ENCODE data around the gene EMILIN1. TPM values are rescaled to one million over a fixed set of nuclear protein-coding genes. Genes with fewer than 3 reads are reported as not detected.

The EMILIN1 gene
- total RNA-seq, 4 donors from 2014 or later: 3.6 to 17.9 (median 7.9) TPM

DNA sequence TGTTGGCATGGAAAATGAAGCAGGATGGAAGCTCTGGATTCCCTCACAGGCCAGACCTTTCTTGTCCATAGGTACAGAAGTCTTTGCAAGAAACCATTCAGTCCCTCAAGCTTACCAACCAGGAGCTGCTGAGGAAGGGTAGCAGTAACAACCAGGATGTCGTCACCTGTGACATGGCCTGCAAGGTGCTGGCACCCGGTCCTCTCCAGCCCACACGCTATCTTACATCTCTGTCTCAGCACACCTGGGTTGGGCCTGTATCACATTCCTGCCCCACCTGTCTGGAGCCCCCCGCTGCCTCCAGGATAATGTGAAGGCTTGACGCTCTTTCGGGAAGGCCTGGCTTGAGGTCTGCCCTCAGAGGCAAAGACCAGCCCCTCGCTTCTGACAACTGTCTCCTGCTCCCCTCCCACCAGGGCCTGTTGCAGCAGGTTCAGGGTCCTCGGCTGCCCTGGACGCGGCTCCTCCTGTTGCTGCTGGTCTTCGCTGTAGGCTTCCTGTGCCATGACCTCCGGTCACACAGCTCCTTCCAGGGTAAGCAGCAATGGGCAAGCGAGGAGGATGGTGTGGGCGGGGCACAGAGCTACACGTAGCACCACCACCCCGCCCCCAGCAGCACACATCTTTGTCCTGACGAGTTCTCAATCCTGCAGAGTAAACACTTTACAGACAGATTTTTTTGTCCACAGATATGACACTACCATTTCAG, 39.6 kb upstream of the EMILIN1 start:
- DNase-seq (ENCODE audit: low spot score in 2 of 2): no peak
- H3K4me3 ChIP-seq (ENCODE audit: low read depth, poor library complexity, severe bottlenecking): no peak overlapping the region
- TF ChIP-seq POLR2A (IDR thresholded peaks at IDR 0.05): no peak
- TF ChIP-seq, protein P1, sequence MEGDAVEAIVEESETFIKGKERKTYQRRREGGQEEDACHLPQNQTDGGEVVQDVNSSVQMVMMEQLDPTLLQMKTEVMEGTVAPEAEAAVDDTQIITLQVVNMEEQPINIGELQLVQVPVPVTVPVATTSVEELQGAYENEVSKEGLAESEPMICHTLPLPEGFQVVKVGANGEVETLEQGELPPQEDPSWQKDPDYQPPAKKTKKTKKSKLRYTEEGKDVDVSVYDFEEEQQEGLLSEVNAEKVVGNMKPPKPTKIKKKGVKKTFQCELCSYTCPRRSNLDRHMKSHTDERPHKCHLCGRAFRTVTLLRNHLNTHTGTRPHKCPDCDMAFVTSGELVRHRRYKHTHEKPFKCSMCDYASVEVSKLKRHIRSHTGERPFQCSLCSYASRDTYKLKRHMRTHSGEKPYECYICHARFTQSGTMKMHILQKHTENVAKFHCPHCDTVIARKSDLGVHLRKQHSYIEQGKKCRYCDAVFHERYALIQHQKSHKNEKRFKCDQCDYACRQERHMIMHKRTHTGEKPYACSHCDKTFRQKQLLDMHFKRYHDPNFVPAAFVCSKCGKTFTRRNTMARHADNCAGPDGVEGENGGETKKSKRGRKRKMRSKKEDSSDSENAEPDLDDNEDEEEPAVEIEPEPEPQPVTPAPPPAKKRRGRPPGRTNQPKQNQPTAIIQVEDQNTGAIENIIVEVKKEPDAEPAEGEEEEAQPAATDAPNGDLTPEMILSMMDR (IDR thresholded peaks at IDR 0.05): no peak
- intact Hi-C loops (cut with DNase I; ENCODE audit: low total_unique reads): no loop called here
- WGBS, 2 donors: 81 to 84% methylated on average over 17 of the region's 17 CpGs

DNA sequence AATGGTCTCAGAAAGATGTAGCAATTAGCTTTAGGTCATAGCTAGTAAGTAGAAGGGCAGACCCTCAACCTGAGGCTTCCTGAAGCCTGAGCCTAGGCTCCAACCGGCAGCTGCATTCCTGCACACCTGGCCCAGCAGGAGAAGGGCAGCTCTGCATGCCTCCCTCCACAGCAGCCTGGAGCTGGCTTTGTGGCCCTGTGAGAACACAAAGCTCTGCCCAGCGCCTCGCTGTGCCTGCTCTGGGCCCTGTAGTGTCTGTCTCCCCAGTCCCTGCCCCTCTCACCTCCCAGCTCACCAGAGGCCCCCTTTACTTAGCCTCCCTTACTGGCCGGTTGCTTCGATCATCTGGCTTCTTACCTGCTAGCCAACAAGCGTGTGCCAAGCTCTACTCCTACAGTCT, 39.0 kb upstream of the EMILIN1 start:
- no peak for TF ChIP-seq POLR2A (IDR thresholded peaks at IDR 0.05)
- TF ChIP-seq, protein P1 (IDR thresholded peaks at IDR 0.05): no peak
- intact Hi-C loops (cut with DNase I; ENCODE audit: low total_unique reads): no loop called here
- H3K4me3 ChIP-seq (ENCODE audit: low read depth, poor library complexity, severe bottlenecking): no peak overlapping the region
- no peak for DNase-seq (ENCODE audit: low spot score in 2 of 2)
- WGBS, 2 donors: 89 to 91% methylated on average over 6 of the region's 6 CpGs

DNA sequence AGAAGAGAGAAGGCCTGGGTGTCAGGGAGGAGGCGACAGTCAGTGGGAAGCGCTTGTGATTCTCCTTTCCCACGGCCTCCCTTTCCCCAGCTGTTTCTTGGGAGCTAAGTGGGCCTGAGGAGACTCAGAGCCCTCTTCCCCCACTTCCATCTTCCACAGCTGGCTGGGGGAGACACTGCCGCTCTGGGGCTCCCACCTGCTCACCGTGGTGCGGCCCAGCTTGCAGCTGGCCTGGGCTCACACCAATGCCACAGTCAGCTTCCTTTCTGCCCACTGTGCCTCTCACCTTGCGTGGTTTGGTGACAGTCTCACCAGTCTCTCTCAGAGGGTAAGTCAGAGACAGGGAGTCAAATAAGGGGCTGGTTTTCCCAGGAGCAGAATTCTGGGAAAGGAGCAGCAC, 38.5 kb upstream of the EMILIN1 start:
- WGBS, 2 donors: 90 to 96% methylated on average over 7 of the region's 7 CpGs
- intact Hi-C loops (cut with DNase I; ENCODE audit: low total_unique reads): no loop called here
- H3K4me3 ChIP-seq (ENCODE audit: low read depth, poor library complexity, severe bottlenecking): no peak overlapping the region
- DNase-seq (ENCODE audit: low spot score in 2 of 2): no peak
- no peak for TF ChIP-seq POLR2A (IDR thresholded peaks at IDR 0.05)
- TF ChIP-seq, protein P1 (IDR thresholded peaks at IDR 0.05): no peak

- no peak overlapping the region for H3K4me3 ChIP-seq (ENCODE audit: low read depth, poor library complexity, severe bottlenecking)
- DNase-seq (ENCODE audit: low spot score in 2 of 2): no peak
- intact Hi-C loops (cut with DNase I; ENCODE audit: low total_unique reads): no loop called here
- TF ChIP-seq POLR2A (IDR thresholded peaks at IDR 0.05): no peak
- TF ChIP-seq, protein P1 (IDR thresholded peaks at IDR 0.05): no peak
- WGBS, 2 donors: 93 to 94% methylated on average over 8 of the region's 8 CpGs
These were observed 38.1 kb upstream of the EMILIN1 start for GRCh38 chr2:27040282-27040681.

GRCh38 chr2:27041752-27042151, 36.7 kb upstream of the EMILIN1 start:
- no peak overlapping the region for H3K4me3 ChIP-seq (ENCODE audit: low read depth, poor library complexity, severe bottlenecking)
- no peak for TF ChIP-seq POLR2A (IDR thresholded peaks at IDR 0.05)
- TF ChIP-seq, protein P1 (IDR thresholded peaks at IDR 0.05): no peak
- WGBS, 2 donors: 55 to 65% methylated on average over 5 of the region's 5 CpGs
- intact Hi-C loops (cut with DNase I; ENCODE audit: low total_unique reads): no loop called here
- DNase-seq (ENCODE audit: low spot score in 2 of 2): no peak

DNA sequence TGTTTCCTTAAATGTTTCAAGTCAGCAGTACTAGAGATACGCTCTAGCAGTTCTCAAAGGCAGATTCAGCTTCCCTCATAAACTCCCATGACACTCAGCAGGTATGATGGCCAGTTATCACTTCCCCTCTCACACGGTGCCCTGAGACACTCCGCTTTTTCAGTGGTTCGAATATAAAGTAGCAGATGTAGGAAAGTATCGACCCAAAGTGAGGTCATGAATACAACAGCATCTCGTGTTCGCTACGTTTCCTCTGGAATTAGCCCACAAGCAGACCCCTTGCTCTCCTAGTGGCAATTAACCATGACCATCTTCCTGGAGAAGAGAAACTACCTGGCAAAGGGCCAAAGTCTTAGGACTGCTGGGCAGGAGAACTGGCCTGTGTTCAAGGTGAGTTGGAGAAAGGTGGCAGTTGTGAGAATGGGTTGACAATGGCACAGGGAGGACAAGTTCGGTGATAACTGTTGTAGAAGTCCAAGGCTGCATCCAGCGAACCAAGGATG, 36.2 kb upstream of the EMILIN1 start:
- WGBS, 2 donors: 83% methylated on average over 10 of the region's 10 CpGs
- DNase-seq (ENCODE audit: low spot score in 2 of 2): no peak
- TF ChIP-seq, protein P1 (IDR thresholded peaks at IDR 0.05): no peak
- no peak for TF ChIP-seq POLR2A (IDR thresholded peaks at IDR 0.05)
- no peak overlapping the region for H3K4me3 ChIP-seq (ENCODE audit: low read depth, poor library complexity, severe bottlenecking)
- intact Hi-C loops (cut with DNase I; ENCODE audit: low total_unique reads): no loop called here

Data from lower leg skin (tissue), 4 donors.